Left ventricle myocardium inferior (tissue), 1 donor: ENCODE measurements around the gene BICC1. TPM values are rescaled to one million over a fixed set of nuclear protein-coding genes. Genes with fewer than 3 reads are reported as not detected.
A peak's percentile ranks its signal among the peaks of the same experiment; 100 is the strongest.

Experiments used
- DNase-seq: peaks from one replicate; pipeline ENCODE4 v3.0.0-alpha.2; 2020
- H3K27ac ChIP-seq: fragments of 200-600 bp; replicated peaks from 2 replicates; pipeline ENCODE4 v1.8.0; 2021
- H3K27me3 ChIP-seq: fragments of 200-600 bp; 2 replicates; pipeline ENCODE4 v1.8.0; 2021; ENCODE audit warnings: low read depth
- H3K36me3 ChIP-seq: fragments of 200-600 bp; 2 replicates; pipeline ENCODE4 v1.8.0; 2021
- H3K4me1 ChIP-seq: fragments of 200-600 bp; 2 replicates; pipeline ENCODE4 v1.8.0; 2021
- H3K4me3 ChIP-seq: fragments of 200-600 bp; 2 replicates; pipeline ENCODE4 v1.8.0; 2021; ENCODE audit warnings: mild to moderate bottlenecking, moderate library complexity
- H3K9me3 ChIP-seq: fragments of 200-600 bp; replicated peaks from 2 replicates; pipeline ENCODE4 v1.8.0; 2021
- intact Hi-C: fragments of 100-400 bp; cut with micrococcal nuclease; formaldehyde crosslinking; loops from one replicate; pipeline ENCODE4 v1.11.0; 2022
- total RNA-seq: library from RNA; stranded (reverse); fragmentation: NEBNext Ultra II Directional; extraction: Animal tissue kit (Norgen Biotek cat#: 25700); gene quantifications from one replicate; pipeline ENCODE4 v1.2.1, GENCODE V29; 2021
- TF ChIP-seq, protein P1 (sequence below): fragments of 200-600 bp; IDR thresholded peaks from 2 replicates; pipeline ENCODE4 v1.8.0; 2021; ENCODE audit warnings: antibody characterized with exemption, mild to moderate bottlenecking, borderline replicate concordance
- donor health status: DM: no; HTN: yes; CAD: no; lungs with severe emphysema.

The BICC1 gene
- total RNA-seq, 1 donor from 2014 or later: 5.7 TPM

DNA sequence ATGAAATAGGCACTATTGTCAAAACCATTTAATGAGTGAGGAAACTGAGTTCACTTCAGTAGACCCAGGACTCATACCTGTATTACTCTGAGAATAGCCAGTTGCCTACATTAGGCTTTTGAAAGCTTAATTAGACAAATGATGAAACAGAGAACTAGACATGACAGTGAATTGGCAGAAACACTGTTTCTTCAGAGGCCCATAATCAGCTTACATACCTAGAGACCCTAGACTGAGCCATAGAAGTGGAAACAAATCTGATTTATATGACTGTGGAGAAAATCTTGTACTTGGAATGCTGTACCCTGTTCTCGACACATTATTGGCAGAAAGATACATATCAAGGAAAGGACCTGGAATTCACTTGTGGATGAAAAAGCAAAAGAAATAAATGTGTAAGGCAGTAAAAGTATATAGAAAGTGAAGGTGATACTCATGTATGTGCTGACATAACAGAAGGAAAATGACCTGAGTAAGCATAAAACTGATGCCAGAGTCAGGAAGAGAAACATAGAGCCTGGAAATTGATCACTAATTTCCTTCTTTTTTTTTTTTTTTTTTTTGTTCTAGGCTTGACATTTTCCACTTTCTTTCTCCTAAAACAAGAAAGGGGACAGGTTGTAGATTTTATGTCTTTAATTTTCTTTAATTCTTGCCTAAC is 251.5 kb downstream of the BICC1 start:
- no peak overlapping the region for H3K27ac ChIP-seq
- H3K4me1 ChIP-seq: no peaks in the 10 kb centered on the region
- no peak for DNase-seq
- H3K27me3 ChIP-seq: no peaks in the 10 kb centered on the region
- peaks cover 25% of the 10 kb centered on the region for H3K9me3 ChIP-seq
- TF ChIP-seq, protein P1, sequence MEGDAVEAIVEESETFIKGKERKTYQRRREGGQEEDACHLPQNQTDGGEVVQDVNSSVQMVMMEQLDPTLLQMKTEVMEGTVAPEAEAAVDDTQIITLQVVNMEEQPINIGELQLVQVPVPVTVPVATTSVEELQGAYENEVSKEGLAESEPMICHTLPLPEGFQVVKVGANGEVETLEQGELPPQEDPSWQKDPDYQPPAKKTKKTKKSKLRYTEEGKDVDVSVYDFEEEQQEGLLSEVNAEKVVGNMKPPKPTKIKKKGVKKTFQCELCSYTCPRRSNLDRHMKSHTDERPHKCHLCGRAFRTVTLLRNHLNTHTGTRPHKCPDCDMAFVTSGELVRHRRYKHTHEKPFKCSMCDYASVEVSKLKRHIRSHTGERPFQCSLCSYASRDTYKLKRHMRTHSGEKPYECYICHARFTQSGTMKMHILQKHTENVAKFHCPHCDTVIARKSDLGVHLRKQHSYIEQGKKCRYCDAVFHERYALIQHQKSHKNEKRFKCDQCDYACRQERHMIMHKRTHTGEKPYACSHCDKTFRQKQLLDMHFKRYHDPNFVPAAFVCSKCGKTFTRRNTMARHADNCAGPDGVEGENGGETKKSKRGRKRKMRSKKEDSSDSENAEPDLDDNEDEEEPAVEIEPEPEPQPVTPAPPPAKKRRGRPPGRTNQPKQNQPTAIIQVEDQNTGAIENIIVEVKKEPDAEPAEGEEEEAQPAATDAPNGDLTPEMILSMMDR: no peak
- H3K4me3 ChIP-seq: no peak overlapping the region
- H3K36me3 ChIP-seq: no peaks in the 10 kb centered on the region
- intact Hi-C loops: no loop called here

DNA sequence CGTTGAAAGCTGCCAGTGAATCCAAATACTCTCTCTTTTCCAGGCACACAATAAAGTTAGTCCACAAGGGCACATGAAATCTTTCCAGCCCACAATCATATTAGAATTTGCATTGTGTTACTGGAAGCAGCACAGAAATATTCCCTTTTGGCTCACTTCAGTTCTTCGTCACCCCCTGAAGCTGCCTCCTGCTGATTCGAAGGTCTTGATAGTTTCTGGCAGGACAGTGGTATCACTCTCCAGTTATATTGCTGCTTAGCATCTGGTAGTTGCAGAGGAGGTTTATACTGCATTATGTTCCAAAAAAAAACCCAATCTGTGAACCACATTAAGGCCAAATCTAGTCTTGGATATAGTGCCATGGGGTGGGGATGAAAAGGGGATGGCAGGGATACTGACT is 253.2 kb downstream of the BICC1 start:
- Histone ChIP-seq H3K27ac (no peak overlapping the region), H3K36me3 (no peaks in the 10 kb centered on the region), H3K27me3 (no peaks in the 10 kb centered on the region), H3K9me3 (peaks cover 25% of the 10 kb centered on the region), H3K4me3 (no peak overlapping the region), H3K4me1 (no peaks in the 10 kb centered on the region)
- intact Hi-C loops: no loop called here
- TF ChIP-seq, protein P1: no peak
- DNase-seq: no peak

DNA sequence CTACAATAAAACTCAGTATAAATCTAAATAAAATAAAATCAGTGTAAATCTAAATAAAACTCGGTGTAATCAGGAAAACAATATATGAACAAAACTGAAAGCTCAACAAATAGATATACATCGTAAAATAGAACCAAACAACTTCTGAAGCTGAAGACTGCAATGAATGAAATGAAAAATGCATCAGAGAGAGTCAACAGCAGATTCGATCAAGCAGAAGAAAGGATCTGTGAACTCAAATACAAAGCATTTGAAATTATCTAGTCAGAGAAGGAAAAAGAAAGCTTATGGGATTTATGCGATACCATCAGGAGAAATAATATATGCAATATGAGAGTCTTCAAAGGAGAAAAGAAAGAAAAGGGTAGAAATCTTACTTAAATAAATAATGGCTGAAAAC is 255.0 kb downstream of the BICC1 start:
- H3K27me3 ChIP-seq: no peaks in the 10 kb centered on the region
- DNase-seq: no peak
- TF ChIP-seq, protein P1: no peak
- intact Hi-C loops: no loop called here
- no peak overlapping the region for H3K4me3 ChIP-seq
- no peaks in the 10 kb centered on the region for H3K4me1 ChIP-seq
- H3K9me3 ChIP-seq: peaks cover 25% of the 10 kb centered on the region
- H3K27ac ChIP-seq: no peak overlapping the region
- no peaks in the 10 kb centered on the region for H3K36me3 ChIP-seq

DNA sequence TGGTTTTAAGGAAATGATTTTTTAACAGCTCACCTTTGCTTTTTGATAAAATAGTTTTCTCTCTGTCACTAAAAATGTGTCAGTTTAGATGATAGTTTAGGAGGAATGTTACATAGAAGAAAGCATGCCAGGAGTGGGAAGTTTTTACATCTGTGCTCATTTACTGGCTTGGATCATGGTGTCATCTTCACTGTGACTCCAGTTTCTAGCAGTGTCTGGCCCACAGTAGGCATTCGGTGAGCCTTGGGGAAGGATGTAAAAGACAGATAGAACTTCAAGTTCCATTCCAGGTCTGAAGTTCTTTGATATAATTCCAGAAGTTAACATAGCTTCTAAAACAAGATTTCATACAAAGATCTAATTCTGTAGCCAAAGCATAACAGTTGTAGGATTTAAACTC is 259.2 kb downstream of the BICC1 start:
- H3K27ac ChIP-seq: peak overlapping the region; percentile 34
- H3K9me3 ChIP-seq: peaks cover 21% of the 10 kb centered on the region
- no peak for DNase-seq
- no peak overlapping the region for H3K4me3 ChIP-seq
- no peaks in the 10 kb centered on the region for H3K36me3 ChIP-seq
- intact Hi-C loops: no loop called here
- peaks cover 22% of the 10 kb centered on the region for H3K4me1 ChIP-seq
- no peaks in the 10 kb centered on the region for H3K27me3 ChIP-seq
- TF ChIP-seq, protein P1: no peak

DNA sequence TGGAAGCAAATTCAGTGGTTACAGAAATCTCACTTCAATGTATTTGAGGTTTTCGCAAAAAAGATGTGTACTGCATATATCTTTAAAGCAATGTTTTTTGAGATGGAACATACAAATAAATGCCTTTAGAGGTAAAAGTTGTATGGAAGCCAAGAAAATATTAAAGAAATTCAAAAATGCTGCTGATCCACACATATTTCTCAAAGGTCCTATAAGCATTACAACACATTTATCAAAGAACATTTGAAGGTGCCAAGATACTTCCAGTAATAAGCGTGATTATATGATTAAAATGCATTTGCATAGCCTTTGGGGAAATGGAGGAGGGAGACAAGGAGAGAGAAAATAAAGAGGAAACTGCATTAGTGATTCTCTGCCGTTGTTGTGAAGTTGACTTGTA is 260.1 kb downstream of the BICC1 start:
- Histone ChIP-seq H3K4me1 (peaks cover 26% of the 10 kb centered on the region), H3K36me3 (no peaks in the 10 kb centered on the region), H3K4me3 (no peak overlapping the region), H3K27me3 (no peaks in the 10 kb centered on the region), H3K27ac (peak overlapping the region; percentile 47), H3K9me3 (peaks cover 12% of the 10 kb centered on the region)
- intact Hi-C loops: no loop called here
- no peak for DNase-seq
- TF ChIP-seq, protein P1: no peak
